IMR-90 (cell line): Measurements from ENCODE around the gene PCP4. TPM values are rescaled to one million over a fixed set of nuclear protein-coding genes. Genes with fewer than 3 reads are reported as not detected.

ENCODE experiments used
- ATAC-seq: fragments of 200-7000 bp; cut with Tn5 transposase; 2 replicates; pipeline ENCODE4 v1.9.1; 2020; ENCODE audit warnings: low read depth, mild to moderate bottlenecking, moderate library complexity
- BruUV-seq: library from RNA; stranded (reverse); fragments of 400-500 nt; replicated peaks from 2 replicates; lab custom pipeline; 2021; lab: Mats Ljungman, UMichigan
- CTCF ChIA-PET: fragments of 300-600 bp; formaldehyde crosslinking; extraction: SDS; loops from one replicate; lab custom pipeline; 2021; ENCODE audit warnings: antibody characterized with exemption; lab: Yijun Ruan, JAX
- POLR2A ChIA-PET: fragments of 300-600 bp; sonication (Branson Sonifier 250); formaldehyde crosslinking; loops from one replicate; lab custom pipeline; 2022; ENCODE audit warnings: antibody characterized with exemption; ENCODE audit not compliant: unreplicated experiment; lab: Charles Lee
- DNase-seq: peaks from one replicate; pipeline ENCODE4 v3.0.0; 2013
- H2AFZ ChIP-seq: replicated peaks from 2 replicates; pipeline ENCODE3; 2013; ENCODE audit warnings: low read length, mild to moderate bottlenecking; ENCODE audit not compliant: poor library complexity
- H2AK5ac ChIP-seq: 2 replicates; pipeline ENCODE4 v1.6.1; 2013; ENCODE audit warnings: low read depth, low read length, inconsistent platforms
- H2AK9ac ChIP-seq: replicated peaks from 2 replicates; pipeline ENCODE3; 2013; ENCODE audit warnings: mild to moderate bottlenecking, low read depth, low read length, moderate library complexity; ENCODE audit not compliant: poor library complexity
- H2BK120ac ChIP-seq: 2 replicates; pipeline ENCODE4 v1.6.1; 2013; ENCODE audit warnings: low read depth, low read length, inconsistent platforms
- H2BK15ac ChIP-seq: 3 replicates; pipeline ENCODE4 v1.6.1; 2013; ENCODE audit warnings: low read depth, low read length, inconsistent platforms
- H2BK20ac ChIP-seq: 2 replicates; pipeline ENCODE4 v1.6.1; 2013; ENCODE audit warnings: low read depth, mild to moderate bottlenecking, inconsistent platforms, low read length, moderate library complexity
- H2BK5ac ChIP-seq: 2 replicates; pipeline ENCODE4 v1.6.1; 2013; ENCODE audit warnings: mild to moderate bottlenecking, low read depth, low read length, inconsistent platforms; ENCODE audit not compliant: poor library complexity, severe bottlenecking
- H3K14ac ChIP-seq: replicated peaks from 2 replicates; pipeline ENCODE4 v1.6.1; 2013; ENCODE audit warnings: low read depth, low read length, inconsistent platforms
- H3K18ac ChIP-seq: 2 replicates; pipeline ENCODE4 v1.6.1; 2013; ENCODE audit warnings: low read depth, low read length, control low read depth
- H3K23ac ChIP-seq: 2 replicates; pipeline ENCODE4 v1.6.1; 2013; ENCODE audit warnings: low read depth, low read length, inconsistent platforms
- H3K27ac ChIP-seq: 2 replicates; pipeline ENCODE4 v1.5.1; 2013; ENCODE audit warnings: mild to moderate bottlenecking, control low read depth, low read length; ENCODE audit not compliant: insufficient read depth
- H3K27me3 ChIP-seq: 2 replicates; pipeline ENCODE4 v1.6.1; 2013; ENCODE audit warnings: low read length; ENCODE audit not compliant: control insufficient read depth, insufficient read depth
- H3K36me3 ChIP-seq: 2 replicates; pipeline ENCODE4 v1.6.1; 2013; ENCODE audit warnings: low read length, mixed read lengths; ENCODE audit not compliant: control insufficient read depth, insufficient read depth
- H3K4ac ChIP-seq: 2 replicates; pipeline ENCODE4 v1.6.1; 2013; ENCODE audit warnings: low read depth, low read length, inconsistent platforms
- H3K4me1 ChIP-seq: 2 replicates; pipeline ENCODE4 v1.6.1; 2013; ENCODE audit warnings: low read length, mixed read lengths; ENCODE audit not compliant: control insufficient read depth, insufficient read depth
- H3K4me2 ChIP-seq: 2 replicates; pipeline ENCODE4 v1.6.1; 2013; ENCODE audit warnings: low read depth, mild to moderate bottlenecking, control low read depth, low read length, moderate library complexity
- H3K4me3 ChIP-seq: 2 replicates; pipeline ENCODE4 v1.5.1; 2013; ENCODE audit warnings: low read depth, mild to moderate bottlenecking, control low read depth, low read length, moderate library complexity; ENCODE audit not compliant: insufficient read depth
- H3K56ac ChIP-seq: 2 replicates; pipeline ENCODE4 v1.6.1; 2013; ENCODE audit warnings: low read length, inconsistent platforms; ENCODE audit not compliant: insufficient read depth; ENCODE audit errors: extremely low read depth
- H3K79me1 ChIP-seq, 2 experiments: 2 replicates each; pipeline ENCODE4 v1.6.1; 2013; ENCODE audit warnings: low read length in 2 of 2, inconsistent platforms in 1 of 2, low read depth in 1 of 2
- H3K9ac ChIP-seq: 2 replicates; pipeline ENCODE4 v1.6.1; 2013; ENCODE audit warnings: low read depth, low read length, control low read depth
- H3K9me1 ChIP-seq: 2 replicates; pipeline ENCODE4 v1.6.1; 2013; ENCODE audit warnings: low read length, inconsistent platforms; ENCODE audit not compliant: insufficient read depth
- H3K9me3 ChIP-seq: 2 replicates; pipeline ENCODE4 v1.6.1; 2013; ENCODE audit warnings: low read length; ENCODE audit not compliant: control insufficient read depth, insufficient read depth
- H4K20me1 ChIP-seq: 2 replicates; pipeline ENCODE4 v1.6.1; 2013; ENCODE audit warnings: low read length, inconsistent platforms; ENCODE audit not compliant: insufficient read depth
- H4K5ac ChIP-seq: 2 replicates; pipeline ENCODE4 v1.6.1; 2013; ENCODE audit warnings: mild to moderate bottlenecking, low read depth, low read length, control low read depth
- H4K8ac ChIP-seq, 2 experiments: 2 replicates each; pipeline ENCODE4 v1.6.1; 2013; ENCODE audit warnings: low read depth in 2 of 2, low read length in 2 of 2, control low read depth in 1 of 2, inconsistent platforms in 1 of 2
- H4K91ac ChIP-seq: 2 replicates; pipeline ENCODE4 v1.6.1; 2013; ENCODE audit warnings: low read depth, low read length, inconsistent platforms; ENCODE audit not compliant: insufficient read depth
- BHLHE40 ChIP-seq: fragments of 150-350 bp; IDR thresholded peaks from 2 replicates; pipeline ENCODE4 v1.6.1; 2016; ENCODE audit warnings: mild to moderate bottlenecking, low read depth, low read length
- CEBPB ChIP-seq: IDR thresholded peaks from 2 replicates; pipeline ENCODE4 v1.6.1; 2012; ENCODE audit warnings: low read depth, low read length, improper control_type of control experiment
- CHD1 ChIP-seq: IDR thresholded peaks from 2 replicates; pipeline ENCODE4 v1.6.1; 2012; ENCODE audit warnings: low read depth, low read length, improper control_type of control experiment
- FOS ChIP-seq: fragments of 150-350 bp; IDR thresholded peaks from 2 replicates; pipeline ENCODE4 v1.6.1; 2016; ENCODE audit warnings: low read depth, low read length
- MAFK ChIP-seq: IDR thresholded peaks from 2 replicates; pipeline ENCODE4 v1.6.1; 2012; ENCODE audit warnings: low read depth, low read length, improper control_type of control experiment
- MAZ ChIP-seq: IDR thresholded peaks from 2 replicates; pipeline ENCODE4 v1.6.1; 2012; ENCODE audit warnings: low read depth, mild to moderate bottlenecking, low read length, improper control_type of control experiment, moderate library complexity, borderline replicate concordance
- MXI1 ChIP-seq: IDR thresholded peaks from 2 replicates; pipeline ENCODE4 v1.6.1; 2012; ENCODE audit warnings: low read depth, mild to moderate bottlenecking, low read length, moderate library complexity, borderline replicate concordance
- NFE2L2 ChIP-seq: fragments of 150-350 bp; IDR thresholded peaks from 2 replicates; pipeline ENCODE4 v1.6.1; 2016; ENCODE audit warnings: low read depth, mild to moderate bottlenecking, low read length
- POLR2A ChIP-seq: IDR thresholded peaks from 2 replicates; pipeline ENCODE4 v1.6.1; 2012; ENCODE audit warnings: mild to moderate bottlenecking, low read depth, low read length
- RAD21 ChIP-seq: IDR thresholded peaks from 2 replicates; pipeline ENCODE4 v1.6.1; 2012; ENCODE audit warnings: low read length, improper control_type of control experiment
- RCOR1 ChIP-seq: IDR thresholded peaks from 2 replicates; pipeline ENCODE4 v1.6.1; 2012; ENCODE audit warnings: mild to moderate bottlenecking, low read length, improper control_type of control experiment; ENCODE audit not compliant: insufficient replicate concordance
- RFX5 ChIP-seq: IDR thresholded peaks from 2 replicates; pipeline ENCODE4 v1.8.0; 2012; ENCODE audit warnings: low read depth, mild to moderate bottlenecking, low read length, moderate library complexity
- SMC3 ChIP-seq: fragments of 150-350 bp; IDR thresholded peaks from 2 replicates; pipeline ENCODE4 v1.6.1; 2016; ENCODE audit warnings: low read depth, mild to moderate bottlenecking, antibody characterized with exemption, low read length, moderate library complexity
- WGBS, 2 experiments: methylation state at CpG; one replicate each; pipeline versions ENCODE4 v1.1.5 to v1.1.7; 2013; ENCODE audit warnings: missing lambda C conversion rate in 2 of 2; ENCODE audit not compliant: insufficient read length in 1 of 2; ENCODE audit errors: extremely low coverage in 2 of 2; 5-methylcytosine and 5-hydroxymethylcytosine counted together
- dilution Hi-C: fragments of 300-500 bp; cut with HindIII; formaldehyde crosslinking; loops from one replicate; pipeline ENCODE4 v1.14.3; 2018; ENCODE audit warnings: low sequenced_read_pairs; ENCODE audit not compliant: unreplicated experiment
- in situ Hi-C: fragments of 300-500 bp; cut with MboI; formaldehyde crosslinking; loops from 3 replicates; pipeline ENCODE4 v1.14.3; 2019; ENCODE audit warnings: low sequenced_read_pairs, inconsistent platforms, mixed read lengths
- intact Hi-C: fragments of 100-400 bp; cut with micrococcal nuclease; formaldehyde crosslinking; loops from 2 replicates; pipeline ENCODE4 v1.10.0; 2022
- polyA plus RNA-seq, 3 experiments: library from polyadenylated mRNA; depleted of rRNA; stranded (reverse); fragments of >200 nt; gene quantifications; 2 replicates each; pipeline ENCODE4 v1.2.3, GENCODE V29; 2012; ENCODE audit warnings: low replicate concordance in 1 of 3
- total RNA-seq: library from RNA; depleted of rRNA; stranded (reverse); fragments of >200 nt; gene quantifications from 2 replicates; pipeline ENCODE4 v1.2.3, GENCODE V29; 2012
- TF ChIP-seq, protein P1 (sequence below): conservative IDR thresholded peaks from 2 replicates; pipeline ENCODE4 v1.5.1; 2012; ENCODE audit warnings: mild to moderate bottlenecking, low read depth, low read length, improper control_type of control experiment
- TF ChIP-seq, protein P2 (sequence below): fragments of 150-350 bp; IDR thresholded peaks from 2 replicates; pipeline ENCODE4 v1.6.1; 2016; ENCODE audit warnings: low read depth, mild to moderate bottlenecking, low read length, moderate library complexity, borderline replicate concordance
- TF ChIP-seq, protein P3 (sequence below): fragments of 150-350 bp; IDR thresholded peaks from 2 replicates; pipeline ENCODE4 v1.6.1; 2017; ENCODE audit warnings: mild to moderate bottlenecking, antibody characterized with exemption, low read length, low read depth

The PCP4 gene
- total and polyA plus RNA-seq, 2 of the 4 experiments (the other 2 are of a cell fraction): not detected

DNA sequence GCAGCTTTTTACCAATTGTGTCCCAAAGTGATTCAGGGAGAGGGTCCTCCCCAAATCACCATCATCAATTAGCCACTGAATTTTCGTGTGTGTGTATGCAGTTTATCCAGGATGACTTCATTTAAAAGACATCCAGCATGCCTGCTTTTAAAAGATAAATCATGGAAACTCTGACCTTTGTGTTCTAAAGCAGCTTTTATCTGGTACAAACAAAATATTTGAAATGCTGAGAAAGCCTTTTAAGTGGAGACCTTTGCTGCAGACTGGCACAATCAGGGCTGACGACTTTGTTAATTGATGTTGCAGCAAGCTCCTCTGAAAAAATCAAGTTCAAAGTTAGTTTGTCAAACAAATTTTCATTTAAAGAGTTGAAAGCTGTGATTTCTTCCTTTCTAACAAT lies 104.7 kb downstream of the PCP4 start:
- Histone ChIP-seq H2AK9ac (no peak overlapping the region), H3K4me2 (no peak overlapping the region), H4K8ac (no peak overlapping the region), H3K36me3 (no peaks in the 10 kb centered on the region), H3K9ac (no peak overlapping the region), H3K23ac (no peak overlapping the region), H2AFZ (no peak overlapping the region), H4K5ac (no peak overlapping the region), H2BK120ac (no peak overlapping the region), H3K27me3 (no peaks in the 10 kb centered on the region), H3K4me1 (no peaks in the 10 kb centered on the region), H3K4ac (no peak overlapping the region), H2BK5ac (no peak overlapping the region), H3K14ac (no peak overlapping the region), H3K79me1 (no peaks in the 10 kb centered on the region), H3K9me1 (no peaks in the 10 kb centered on the region), H3K27ac (no peak overlapping the region), H4K91ac (no peak overlapping the region), H3K56ac (no peak overlapping the region), H2BK20ac (no peak overlapping the region), H3K18ac (no peak overlapping the region), H2AK5ac (no peak overlapping the region), H3K4me3 (no peak overlapping the region), H3K9me3 (peaks cover 34% of the 10 kb centered on the region), H2BK15ac (no peak overlapping the region), H4K20me1 (no peaks in the 10 kb centered on the region)
- TF ChIP-seq RAD21 (no peak), MAZ (no peak), SMC3 (no peak), NFE2L2 (no peak), RFX5 (no peak), MXI1 (no peak), BHLHE40 (no peak), FOS (no peak), CEBPB (no peak), CHD1 (no peak), RCOR1 (no peak), MAFK (no peak), POLR2A (no peak)
- TF ChIP-seq, protein P1, sequence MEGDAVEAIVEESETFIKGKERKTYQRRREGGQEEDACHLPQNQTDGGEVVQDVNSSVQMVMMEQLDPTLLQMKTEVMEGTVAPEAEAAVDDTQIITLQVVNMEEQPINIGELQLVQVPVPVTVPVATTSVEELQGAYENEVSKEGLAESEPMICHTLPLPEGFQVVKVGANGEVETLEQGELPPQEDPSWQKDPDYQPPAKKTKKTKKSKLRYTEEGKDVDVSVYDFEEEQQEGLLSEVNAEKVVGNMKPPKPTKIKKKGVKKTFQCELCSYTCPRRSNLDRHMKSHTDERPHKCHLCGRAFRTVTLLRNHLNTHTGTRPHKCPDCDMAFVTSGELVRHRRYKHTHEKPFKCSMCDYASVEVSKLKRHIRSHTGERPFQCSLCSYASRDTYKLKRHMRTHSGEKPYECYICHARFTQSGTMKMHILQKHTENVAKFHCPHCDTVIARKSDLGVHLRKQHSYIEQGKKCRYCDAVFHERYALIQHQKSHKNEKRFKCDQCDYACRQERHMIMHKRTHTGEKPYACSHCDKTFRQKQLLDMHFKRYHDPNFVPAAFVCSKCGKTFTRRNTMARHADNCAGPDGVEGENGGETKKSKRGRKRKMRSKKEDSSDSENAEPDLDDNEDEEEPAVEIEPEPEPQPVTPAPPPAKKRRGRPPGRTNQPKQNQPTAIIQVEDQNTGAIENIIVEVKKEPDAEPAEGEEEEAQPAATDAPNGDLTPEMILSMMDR: no peak
- TF ChIP-seq, protein P2, sequence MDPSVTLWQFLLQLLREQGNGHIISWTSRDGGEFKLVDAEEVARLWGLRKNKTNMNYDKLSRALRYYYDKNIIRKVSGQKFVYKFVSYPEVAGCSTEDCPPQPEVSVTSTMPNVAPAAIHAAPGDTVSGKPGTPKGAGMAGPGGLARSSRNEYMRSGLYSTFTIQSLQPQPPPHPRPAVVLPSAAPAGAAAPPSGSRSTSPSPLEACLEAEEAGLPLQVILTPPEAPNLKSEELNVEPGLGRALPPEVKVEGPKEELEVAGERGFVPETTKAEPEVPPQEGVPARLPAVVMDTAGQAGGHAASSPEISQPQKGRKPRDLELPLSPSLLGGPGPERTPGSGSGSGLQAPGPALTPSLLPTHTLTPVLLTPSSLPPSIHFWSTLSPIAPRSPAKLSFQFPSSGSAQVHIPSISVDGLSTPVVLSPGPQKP: no peak
- TF ChIP-seq, protein P3, sequence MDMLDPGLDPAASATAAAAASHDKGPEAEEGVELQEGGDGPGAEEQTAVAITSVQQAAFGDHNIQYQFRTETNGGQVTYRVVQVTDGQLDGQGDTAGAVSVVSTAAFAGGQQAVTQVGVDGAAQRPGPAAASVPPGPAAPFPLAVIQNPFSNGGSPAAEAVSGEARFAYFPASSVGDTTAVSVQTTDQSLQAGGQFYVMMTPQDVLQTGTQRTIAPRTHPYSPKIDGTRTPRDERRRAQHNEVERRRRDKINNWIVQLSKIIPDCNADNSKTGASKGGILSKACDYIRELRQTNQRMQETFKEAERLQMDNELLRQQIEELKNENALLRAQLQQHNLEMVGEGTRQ: no peak
- no CpG with 5 or more reads among the region's 2 CpGs for WGBS, 2 experiments
- DNase-seq: no peak
- no TSS peak for BruUV-seq
- dilution Hi-C loops (no loop called here), in situ Hi-C loops (loop anchor here (25.0 kb wide), 1 partner anchor 115 kb away; no protein-coding TSS in a partner anchor), intact Hi-C loops (no loop called here)
- ATAC-seq: no peak
- ChIA-PET CTCF (no interaction called here), POLR2A (no interaction called here)
